Measurements from ENCODE around the gene CNOT10.

- TF ChIP-seq, protein P1, sequence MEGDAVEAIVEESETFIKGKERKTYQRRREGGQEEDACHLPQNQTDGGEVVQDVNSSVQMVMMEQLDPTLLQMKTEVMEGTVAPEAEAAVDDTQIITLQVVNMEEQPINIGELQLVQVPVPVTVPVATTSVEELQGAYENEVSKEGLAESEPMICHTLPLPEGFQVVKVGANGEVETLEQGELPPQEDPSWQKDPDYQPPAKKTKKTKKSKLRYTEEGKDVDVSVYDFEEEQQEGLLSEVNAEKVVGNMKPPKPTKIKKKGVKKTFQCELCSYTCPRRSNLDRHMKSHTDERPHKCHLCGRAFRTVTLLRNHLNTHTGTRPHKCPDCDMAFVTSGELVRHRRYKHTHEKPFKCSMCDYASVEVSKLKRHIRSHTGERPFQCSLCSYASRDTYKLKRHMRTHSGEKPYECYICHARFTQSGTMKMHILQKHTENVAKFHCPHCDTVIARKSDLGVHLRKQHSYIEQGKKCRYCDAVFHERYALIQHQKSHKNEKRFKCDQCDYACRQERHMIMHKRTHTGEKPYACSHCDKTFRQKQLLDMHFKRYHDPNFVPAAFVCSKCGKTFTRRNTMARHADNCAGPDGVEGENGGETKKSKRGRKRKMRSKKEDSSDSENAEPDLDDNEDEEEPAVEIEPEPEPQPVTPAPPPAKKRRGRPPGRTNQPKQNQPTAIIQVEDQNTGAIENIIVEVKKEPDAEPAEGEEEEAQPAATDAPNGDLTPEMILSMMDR (IDR thresholded peaks at IDR 0.05) = no peak
- TF ChIP-seq EZH2 (IDR thresholded peaks at IDR 0.05) = no peak
Measured at GRCh38 chr3:32818970-32819511, 134.1 kb downstream of the CNOT10 start.

Measured in neural progenitor cell (in vitro differentiated cells).